Lung microvascular endothelial cell (primary cell): ENCODE data around the gene RPEL1. TPM values are rescaled to one million over a fixed set of nuclear protein-coding genes. Genes with fewer than 3 reads are reported as not detected.
A peak's percentile ranks its signal among the peaks of the same experiment; 100 is the strongest.

Source experiments
- DNase-seq, 2 donors: peaks; one replicate each; pipeline versions ENCODE4 v3.0.0 to v3.0.0-alpha.2; 2010; ENCODE audit warnings: low read depth in 2 of 2
- total RNA-seq: library from RNA; depleted of rRNA; stranded (reverse); fragments of >200 nt; gene quantifications from 2 replicates; pipeline ENCODE4 v1.2.1, GENCODE V29; 2014

The RPEL1 gene
- total RNA-seq, 1 donor from 2014 or later, result 0.20 TPM

DNA sequence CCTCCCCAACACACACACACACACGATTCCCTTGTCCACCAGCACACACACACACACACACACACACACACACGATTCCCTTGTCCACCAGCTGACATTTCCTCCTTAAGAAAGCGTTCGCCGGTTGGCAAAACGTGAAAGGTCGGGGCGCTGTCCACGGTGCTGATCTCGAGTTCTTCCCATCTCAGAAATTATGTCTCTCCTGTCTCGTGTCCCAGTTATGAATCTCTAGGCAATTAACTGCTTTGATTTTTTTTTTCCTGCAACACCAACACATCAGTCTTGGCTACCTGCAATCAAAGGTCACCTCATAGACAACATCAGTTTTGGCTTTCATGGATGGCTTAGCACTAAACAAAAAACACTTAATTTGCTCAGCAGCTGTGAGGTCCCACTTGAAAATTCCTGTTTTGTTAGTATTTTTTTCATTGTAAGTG is 33.2 kb downstream of the RPEL1 start:
- peak; percentile 50 to 56 for DNase-seq

DNA sequence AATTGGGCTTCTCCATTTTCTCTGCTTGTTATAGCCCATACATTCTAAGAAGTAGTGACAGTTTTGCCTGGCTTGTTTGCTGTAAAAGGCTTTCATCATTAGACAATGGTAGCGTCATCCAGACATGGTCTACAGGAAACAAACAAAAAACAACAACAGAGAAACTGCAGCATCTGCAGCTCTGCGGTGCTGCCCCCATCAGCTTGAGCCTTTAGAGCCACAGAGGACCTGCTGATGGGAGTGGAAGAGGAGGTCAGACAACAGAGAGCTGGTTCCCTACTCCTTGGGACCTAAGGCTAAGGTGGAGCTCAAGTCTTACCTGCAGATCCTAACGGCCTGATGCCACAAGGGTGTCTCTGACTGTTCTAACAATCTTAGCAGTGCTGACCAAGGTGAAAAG is 34.3 kb downstream of the RPEL1 start:
- DNase-seq, result no peak

DNA sequence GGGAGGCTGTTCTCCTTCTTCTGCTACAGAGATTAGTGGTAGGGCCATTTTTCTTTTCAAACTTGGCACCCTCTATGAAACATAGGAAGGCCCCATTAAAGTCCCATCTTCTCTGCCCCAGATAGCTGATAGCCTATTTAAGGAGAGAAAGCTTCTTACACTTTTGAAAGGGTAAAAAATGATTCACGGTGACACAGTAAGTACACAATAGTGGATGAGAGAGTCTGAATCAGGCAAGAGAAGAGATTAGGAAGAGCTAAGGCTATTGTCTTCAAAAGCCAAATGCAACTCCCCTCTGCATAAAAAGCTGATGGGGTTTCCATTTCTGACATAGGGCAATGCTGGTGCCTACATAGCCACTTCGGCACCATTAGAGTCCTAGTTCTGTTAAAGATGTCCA is 34.8 kb downstream of the RPEL1 start:
- no peak for DNase-seq

DNA sequence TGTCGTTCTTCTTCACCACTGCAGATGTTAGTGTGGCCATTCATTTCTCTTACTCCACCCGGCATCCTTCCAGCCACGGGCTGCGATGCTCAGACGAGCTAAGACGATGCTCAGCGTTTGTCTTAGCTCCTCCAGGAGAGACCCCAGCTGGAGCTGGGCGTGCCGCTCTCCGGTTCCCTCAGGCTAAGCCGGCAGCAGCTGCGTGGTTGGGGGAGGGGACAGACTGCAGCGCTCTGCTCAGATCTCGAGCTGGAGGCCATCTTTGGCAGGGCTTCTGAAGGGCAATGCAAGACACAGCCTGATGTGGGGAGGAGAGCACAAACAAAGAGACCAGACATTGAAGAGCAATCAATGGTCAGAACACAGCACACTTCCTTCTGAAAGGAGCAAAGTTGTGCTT is 36.1 kb downstream of the RPEL1 start:
- DNase-seq, result no peak

- no peak for DNase-seq
Measured at GRCh38 chr10:103282961-103283360, 37.3 kb downstream of the RPEL1 start.

DNA sequence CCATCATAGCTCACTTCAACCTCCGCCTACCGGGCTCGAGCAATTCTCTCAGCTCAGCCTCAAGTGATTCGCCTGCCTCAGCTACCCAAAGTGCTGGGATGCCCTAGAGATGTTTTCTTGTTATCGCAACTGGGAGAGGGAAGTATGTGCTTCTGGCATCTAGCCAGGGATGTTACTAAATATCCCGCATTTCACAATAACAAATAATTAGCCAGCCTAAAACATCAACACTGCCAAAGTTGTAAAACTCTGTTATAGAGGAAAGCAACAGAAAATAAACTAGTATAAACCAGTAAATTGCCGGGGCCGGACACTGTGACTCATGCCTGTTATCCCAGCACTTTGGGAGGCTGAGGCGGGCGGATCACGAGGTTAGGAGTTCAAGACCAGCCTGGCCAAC is 38.5 kb downstream of the RPEL1 start:
- DNase-seq, result no peak

DNA sequence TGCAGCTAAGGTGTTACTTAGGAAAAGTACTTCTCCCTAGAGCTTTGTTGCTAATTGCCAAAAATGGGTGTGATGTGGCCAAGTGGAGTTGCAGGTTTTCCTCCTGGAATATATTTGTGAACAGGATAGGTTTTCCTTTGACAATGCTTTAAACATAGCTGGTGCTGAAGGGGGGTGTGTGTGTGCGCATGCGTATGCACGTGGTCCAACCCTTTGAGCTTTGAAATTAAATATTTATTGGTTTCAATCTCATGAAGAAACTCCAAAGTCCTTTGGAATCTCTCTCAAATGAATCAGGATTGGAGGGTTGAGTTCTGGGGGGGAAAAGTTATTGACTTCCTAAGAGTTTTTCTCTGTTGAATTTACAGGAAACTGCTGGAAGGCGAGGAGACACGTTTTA is 42.3 kb downstream of the RPEL1 start:
- no peak for DNase-seq

DNA sequence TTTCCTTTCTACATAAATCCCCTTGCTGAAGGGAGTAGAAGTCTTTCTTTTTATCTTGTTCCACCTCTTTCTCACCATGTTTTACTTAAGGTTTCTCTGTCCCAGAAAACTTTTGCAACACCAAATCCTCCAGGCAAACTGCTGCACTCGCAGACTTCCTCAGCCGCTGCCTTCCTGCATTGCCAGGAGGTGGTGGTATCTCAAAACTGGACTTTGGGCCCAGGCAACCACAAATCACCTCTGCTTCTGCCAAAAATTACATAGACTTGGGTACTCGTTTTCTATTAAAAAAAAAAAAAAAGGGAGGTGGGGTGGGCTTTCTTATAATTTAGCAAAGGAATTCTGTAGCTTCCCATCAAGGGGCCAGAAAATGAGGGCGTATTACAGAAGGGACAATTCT is 45.9 kb downstream of the RPEL1 start:
- DNase-seq, result no peak

GRCh38 chr10:103295374-103296015 is 49.8 kb downstream of the RPEL1 start:
- peak in 1 of 2 donors; percentile 20 for DNase-seq

Other genes with a start within 250 kb of the RPEL1 start
- 40.3 and 54.4 TPM in 2 replicates for gene NT5C2, start 52.6 kb upstream of the RPEL1 start, total RNA-seq
- under 0.01 TPM in 2 replicates for gene INA, start 31.3 kb downstream of the RPEL1 start, total RNA-seq
- 8.1 and 8.7 TPM in 2 replicates for gene PCGF6, start 105.3 kb downstream of the RPEL1 start, total RNA-seq
- gene TAF5, start 122.1 kb downstream of the RPEL1 start, total RNA-seq, result 3.1 and 4.2 TPM in 2 replicates
- gene ATP5MK, start 150.6 kb downstream of the RPEL1 start, total RNA-seq, result 183 and 219 TPM in 2 replicates
- gene PDCD11, start 150.7 kb downstream of the RPEL1 start, total RNA-seq, result 19.0 and 27.2 TPM in 2 replicates
- gene CALHM2, start 206.5 kb downstream of the RPEL1 start, total RNA-seq, result 9.1 and 12.2 TPM in 2 replicates
- not detected in 2 replicates for gene CALHM1, start 213.0 kb downstream of the RPEL1 start, total RNA-seq
- not detected in 2 replicates for gene CALHM3, start 233.4 kb downstream of the RPEL1 start, total RNA-seq
- gene NEURL1, start 247.8 kb downstream of the RPEL1 start, total RNA-seq, result not detected in 2 replicates